Measurements from ENCODE around the gene MAML2. TPM values are rescaled to one million over a fixed set of nuclear protein-coding genes. Genes with fewer than 3 reads are reported as not detected.

MAML2 gene
- total and polyA plus RNA-seq, 9 of the 15 experiments (the other 6 are each of a cell fraction or from before 2014, with no cell fraction given) = 0.79 to 6.8 (median 4.8) TPM

GRCh38 chr11:96177146-96177545 is 165.8 kb downstream of the MAML2 start:
- Histone ChIP-seq H3K9me1 (ENCODE audit: control insufficient read depth, insufficient read depth, low read length) (no peaks in the 10 kb centered on the region), H3K79me2 (ENCODE audit: control insufficient read depth, insufficient read depth, low read length) (no peaks in the 10 kb centered on the region), H3K27ac (ENCODE audit: extremely low read depth, low read depth, low read length) (no peak overlapping the region), H2AFZ (ENCODE audit: low read depth, low read length) (no peak overlapping the region), H3K9ac (ENCODE audit: insufficient read depth in 1 of 2, low read depth in 2 of 2, low read length in 2 of 2) (no peak overlapping the region), H3K27me3 (ENCODE audit: control insufficient read depth in 2 of 2, insufficient read depth in 2 of 2, low read length in 2 of 2) (no peaks in the 10 kb centered on the region), H3K4me2 (ENCODE audit: insufficient read depth, low read length) (no peak overlapping the region), H4K20me1 (replicated peaks; ENCODE audit: control insufficient read depth, insufficient read depth, low read length) (no peaks in the 10 kb centered on the region), H3K4me1 (replicated peaks in 1 of 2; ENCODE audit: control insufficient read depth in 2 of 2, insufficient read depth in 2 of 2, low read length in 2 of 2) (no peaks in the 10 kb centered on the region), H3K36me3 (ENCODE audit: control insufficient read depth, insufficient read depth, low read length) (no peaks in the 10 kb centered on the region), H3K9me3 (replicated peaks; ENCODE audit: control insufficient read depth, insufficient read depth, low read depth, low read length) (no peaks in the 10 kb centered on the region), H3K4me3 (no peak overlapping the region)
- 66% methylated on average over 3 of the region's 3 CpGs for WGBS (ENCODE audit: insufficient coverage, low coverage, missing lambda C conversion rate)
- intact Hi-C loops (cut with micrococcal nuclease) (no loop called here), in situ Hi-C loops (cut with MboI) (no loop called here)
- FAIRE-seq (no peak), ATAC-seq (no peak), DNase-seq (ENCODE audit: extremely low read depth in 1 of 4, low spot score in 3 of 4) (no peak)
- no TSS peak for BruUV-seq (replicated peaks)
- POLR2A ChIA-PET = interaction anchor here (0.7 to 0.8 kb wide), 2 partner anchors 95 to 168 kb away, joined by 4 read pairs; no protein-coding TSS in a partner anchor
- CTCF ChIA-PET (ENCODE audit: low intra/inter-chr PET ratio) = no interaction called here
- TF ChIP-seq CUX1 (CRISPR knock-in tag; IDR thresholded peaks at IDR 0.05) (no peak), CGGBP1 (CRISPR knock-in tag; IDR thresholded peaks at IDR 0.05) (no peak), TRIM24 (IDR thresholded peaks at IDR 0.05) (no peak), ZNF318 (IDR thresholded peaks at IDR 0.05; ENCODE audit: borderline replicate concordance in 1 of 2, low read depth in 1 of 2) (no peak)

All from K562 (cell line).